ENCODE results near the gene CFAP99. TPM values are rescaled to one million over a fixed set of nuclear protein-coding genes. Genes with fewer than 3 reads are reported as not detected.

The CFAP99 gene
- total and polyA plus RNA-seq, 8 donors = 0.05 to 1.4 (median 0.62) TPM; not detected in 3

GRCh38 chr4:2449051-2449450 lies 30.3 kb downstream of the CFAP99 start:
- TF ChIP-seq POLR2AphosphoS5 (IDR thresholded peaks at IDR 0.05) (no peak), CTCF (IDR thresholded peaks at IDR 0.05) (no peak), POLR2A (IDR thresholded peaks at IDR 0.05) (no peak), EP300 (IDR thresholded peaks at IDR 0.05) (no peak)
- H3K4me1 ChIP-seq = no peaks in the 10 kb centered on the region
- H3K27me3 ChIP-seq = no peaks in the 10 kb centered on the region
- H3K36me3 ChIP-seq = no peaks in the 10 kb centered on the region
- intact Hi-C loops (cut with DNase I; ENCODE audit: low total_unique reads) = no loop called here
- no peak overlapping the region for H3K4me3 ChIP-seq
- no peaks in the 10 kb centered on the region for H3K9me3 ChIP-seq
- no peak for DNase-seq
- no peak overlapping the region for H3K27ac ChIP-seq
- 89 to 96% (median 94%) methylated on average over 11 of the region's 11 CpGs for WGBS, 5 donors

GRCh38 chr4:2449511-2450392 lies 31.0 kb downstream of the CFAP99 start:
- TF ChIP-seq CTCF (IDR thresholded peaks at IDR 0.05) = no peak
- no peak for TF ChIP-seq POLR2A (IDR thresholded peaks at IDR 0.05)
- no peak for TF ChIP-seq POLR2AphosphoS5 (IDR thresholded peaks at IDR 0.05)
- TF ChIP-seq EP300 (IDR thresholded peaks at IDR 0.05) = no peak
- Histone ChIP-seq H3K4me1 (no peaks in the 10 kb centered on the region), H3K27me3 (no peaks in the 10 kb centered on the region), H3K36me3 (no peaks in the 10 kb centered on the region), H3K9me3 (no peaks in the 10 kb centered on the region), H3K4me3 (no peak overlapping the region), H3K27ac (no peak overlapping the region)
- intact Hi-C loops (cut with DNase I; ENCODE audit: low total_unique reads) = no loop called here
- no peak for DNase-seq
- 88 to 89% (median 88%) methylated on average over 26 to 27 of the region's 27 CpGs for WGBS, 5 donors

DNA sequence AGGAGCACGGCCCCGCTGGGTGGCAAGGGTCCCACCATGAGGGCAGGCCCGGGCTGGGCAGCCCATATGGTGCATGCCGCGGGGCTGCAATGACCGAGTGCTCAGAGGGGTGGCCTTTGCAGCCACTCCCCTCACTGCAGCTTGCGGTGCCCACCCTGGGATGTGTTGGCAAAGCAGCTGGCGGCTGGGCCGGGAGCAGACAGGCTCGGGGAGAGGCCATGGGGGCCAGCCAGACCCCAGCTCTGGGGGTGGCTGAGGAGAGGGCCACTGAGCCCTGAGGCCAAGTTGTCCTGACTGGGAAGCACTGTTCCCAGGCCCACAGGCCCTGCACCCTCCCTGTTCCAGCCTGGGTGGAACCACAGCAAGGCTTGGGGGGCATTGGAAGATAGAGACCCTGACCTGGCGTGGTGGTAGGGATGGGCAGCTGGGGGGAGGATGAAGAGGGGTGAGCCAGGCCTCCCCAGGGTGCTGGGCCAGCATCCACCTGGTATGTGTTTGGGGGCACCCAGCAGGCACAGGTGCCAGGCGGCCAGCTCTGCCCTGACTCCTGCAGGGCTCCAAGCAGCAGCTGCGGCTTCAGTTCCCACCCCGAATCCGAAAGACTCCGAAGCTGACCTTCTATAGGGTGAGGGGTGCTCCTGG lies 31.8 kb downstream of the CFAP99 start:
- no peak for DNase-seq
- intact Hi-C loops (cut with DNase I; ENCODE audit: low total_unique reads) = no loop called here
- Histone ChIP-seq H3K27ac (no peak overlapping the region), H3K4me1 (no peaks in the 10 kb centered on the region), H3K36me3 (no peaks in the 10 kb centered on the region), H3K4me3 (no peak overlapping the region), H3K27me3 (no peaks in the 10 kb centered on the region), H3K9me3 (no peaks in the 10 kb centered on the region)
- no peak for TF ChIP-seq CTCF (IDR thresholded peaks at IDR 0.05)
- TF ChIP-seq EP300 (IDR thresholded peaks at IDR 0.05) = no peak
- TF ChIP-seq POLR2A (IDR thresholded peaks at IDR 0.05) = no peak
- TF ChIP-seq POLR2AphosphoS5 (IDR thresholded peaks at IDR 0.05) = no peak
- WGBS, 5 donors = 67 to 90% (median 86%) methylated on average over 1 to 16 of the region's 16 CpGs

DNA sequence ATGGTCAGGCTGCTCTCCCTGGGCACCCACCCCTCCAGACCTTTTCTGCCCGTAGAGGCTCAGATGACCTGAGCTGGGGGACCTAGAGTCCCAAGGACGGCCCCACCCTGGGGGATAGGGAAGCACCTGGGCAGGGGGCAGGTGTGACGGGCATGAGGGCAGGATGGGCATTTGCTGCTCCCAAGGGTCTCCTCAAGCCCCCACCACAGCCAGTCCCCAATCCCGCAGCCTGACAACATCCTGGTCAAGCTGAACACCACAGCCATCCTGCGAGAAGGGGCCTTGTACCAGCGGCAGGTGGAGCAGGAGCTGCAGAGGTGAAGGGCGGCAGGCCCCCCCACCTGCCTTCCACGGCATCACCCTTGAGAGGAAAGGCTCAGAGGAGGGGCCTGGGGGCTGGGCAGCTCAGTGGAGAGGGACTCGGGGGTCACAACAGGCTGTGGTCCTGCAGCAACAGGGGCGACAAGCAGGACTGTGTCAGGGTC lies 32.3 kb downstream of the CFAP99 start:
- no peaks in the 10 kb centered on the region for H3K9me3 ChIP-seq
- no peak overlapping the region for H3K4me3 ChIP-seq
- no peak overlapping the region for H3K27ac ChIP-seq
- H3K27me3 ChIP-seq = no peaks in the 10 kb centered on the region
- H3K4me1 ChIP-seq = no peaks in the 10 kb centered on the region
- DNase-seq = no peak
- TF ChIP-seq POLR2AphosphoS5 (IDR thresholded peaks at IDR 0.05) = no peak
- H3K36me3 ChIP-seq = no peaks in the 10 kb centered on the region
- WGBS, 5 donors = 81 to 88% (median 84%) methylated on average over 6 to 10 of the region's 10 CpGs
- intact Hi-C loops (cut with DNase I; ENCODE audit: low total_unique reads) = no loop called here

All from stomach (tissue), 9 donors.